WI38 (cell line): ENCODE results near the gene NACAD.

Experiments used
- H3K4me3 ChIP-seq: 2 replicates; pipeline ENCODE4 v1.5.1; 2011; ENCODE audit warnings: low read depth, mild to moderate bottlenecking, control low read depth, low read length
- TF ChIP-seq, protein P1 (sequence below): IDR thresholded peaks from 2 replicates; pipeline ENCODE4 v1.5.1; 2012; ENCODE audit warnings: low read depth, mild to moderate bottlenecking, control low read depth, low read length

The NACAD gene

DNA sequence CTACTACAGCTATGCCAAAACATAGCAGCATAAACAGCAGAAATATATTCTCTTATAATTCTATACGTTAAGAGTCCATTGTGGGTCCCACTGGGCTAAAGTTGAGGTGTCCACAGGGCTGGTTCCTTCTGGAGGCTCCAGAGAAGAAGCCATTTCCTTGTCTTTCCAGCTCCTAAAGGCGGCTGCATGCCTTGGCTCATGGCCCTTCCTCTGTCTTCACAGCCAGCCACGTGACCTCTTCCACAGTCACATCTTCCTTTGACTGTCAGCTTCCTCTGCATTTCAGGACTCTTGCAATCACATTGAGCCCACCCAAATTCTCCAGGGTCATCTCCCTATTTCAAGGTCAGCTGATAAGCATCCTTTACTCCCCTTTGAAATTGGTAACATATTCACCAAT is 17.2 kb downstream of the NACAD start:
- no peak overlapping the region for H3K4me3 ChIP-seq
- TF ChIP-seq, protein P1, sequence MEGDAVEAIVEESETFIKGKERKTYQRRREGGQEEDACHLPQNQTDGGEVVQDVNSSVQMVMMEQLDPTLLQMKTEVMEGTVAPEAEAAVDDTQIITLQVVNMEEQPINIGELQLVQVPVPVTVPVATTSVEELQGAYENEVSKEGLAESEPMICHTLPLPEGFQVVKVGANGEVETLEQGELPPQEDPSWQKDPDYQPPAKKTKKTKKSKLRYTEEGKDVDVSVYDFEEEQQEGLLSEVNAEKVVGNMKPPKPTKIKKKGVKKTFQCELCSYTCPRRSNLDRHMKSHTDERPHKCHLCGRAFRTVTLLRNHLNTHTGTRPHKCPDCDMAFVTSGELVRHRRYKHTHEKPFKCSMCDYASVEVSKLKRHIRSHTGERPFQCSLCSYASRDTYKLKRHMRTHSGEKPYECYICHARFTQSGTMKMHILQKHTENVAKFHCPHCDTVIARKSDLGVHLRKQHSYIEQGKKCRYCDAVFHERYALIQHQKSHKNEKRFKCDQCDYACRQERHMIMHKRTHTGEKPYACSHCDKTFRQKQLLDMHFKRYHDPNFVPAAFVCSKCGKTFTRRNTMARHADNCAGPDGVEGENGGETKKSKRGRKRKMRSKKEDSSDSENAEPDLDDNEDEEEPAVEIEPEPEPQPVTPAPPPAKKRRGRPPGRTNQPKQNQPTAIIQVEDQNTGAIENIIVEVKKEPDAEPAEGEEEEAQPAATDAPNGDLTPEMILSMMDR, result no peak

DNA sequence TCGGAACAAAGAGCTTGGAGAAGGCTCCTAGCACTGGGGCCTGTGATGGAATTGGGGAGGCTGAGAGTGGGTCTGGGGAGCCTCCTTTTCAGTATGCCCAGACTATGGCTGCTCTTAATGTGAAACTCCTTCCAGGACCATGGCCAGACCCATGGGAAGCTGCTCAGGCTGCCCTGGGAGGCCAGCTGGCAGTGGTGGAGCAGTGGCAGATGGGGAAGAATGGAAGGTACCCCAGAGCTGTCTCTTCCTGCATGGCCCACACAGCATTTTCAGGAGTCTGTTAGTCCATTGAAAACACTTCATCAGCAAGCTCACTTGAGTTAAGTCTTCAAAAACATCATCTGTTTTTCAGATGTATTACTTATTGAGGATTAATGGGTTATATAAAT is 18.5 kb downstream of the NACAD start:
- TF ChIP-seq, protein P1, result no peak
- H3K4me3 ChIP-seq, result no peak overlapping the region

DNA sequence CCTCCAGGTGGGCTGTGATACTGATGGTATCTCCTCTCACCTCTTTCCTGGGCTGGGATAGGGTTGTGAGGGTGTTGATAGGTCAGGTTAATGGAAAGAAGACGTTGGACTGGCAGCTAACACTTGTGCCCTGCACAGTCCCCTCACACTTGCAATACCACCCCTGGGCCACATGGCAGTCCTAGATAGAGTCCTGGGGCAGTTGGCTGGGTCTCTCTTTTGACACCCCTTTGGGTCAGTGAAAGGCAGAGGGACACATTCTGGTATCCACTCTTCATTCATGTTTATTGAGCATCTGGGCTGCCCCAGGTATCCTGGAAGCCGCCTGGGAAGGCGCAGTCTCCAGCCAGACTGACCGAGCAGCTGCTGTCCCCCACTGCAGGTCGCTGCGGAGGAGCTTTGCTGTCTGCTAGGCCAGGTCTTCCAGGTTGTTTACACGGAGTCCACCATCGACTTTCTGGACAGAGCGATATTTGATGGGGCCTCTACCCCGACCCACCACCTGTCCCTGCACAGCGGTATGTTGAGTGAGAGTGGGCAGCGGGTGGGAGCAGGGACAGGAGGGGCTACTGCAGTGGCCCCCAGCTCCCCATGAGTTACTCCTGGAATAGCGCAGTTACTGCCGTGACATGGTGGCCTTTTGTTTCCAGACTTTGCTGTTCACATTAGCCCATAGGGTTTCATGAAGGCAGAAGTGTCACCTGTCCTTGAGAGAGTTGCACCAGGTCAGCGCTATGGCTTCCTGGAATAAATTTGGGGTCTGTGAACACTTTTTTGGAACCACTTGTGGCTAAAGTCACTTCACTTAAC is 19.1 kb downstream of the NACAD start:
- no peak overlapping the region for H3K4me3 ChIP-seq

DNA sequence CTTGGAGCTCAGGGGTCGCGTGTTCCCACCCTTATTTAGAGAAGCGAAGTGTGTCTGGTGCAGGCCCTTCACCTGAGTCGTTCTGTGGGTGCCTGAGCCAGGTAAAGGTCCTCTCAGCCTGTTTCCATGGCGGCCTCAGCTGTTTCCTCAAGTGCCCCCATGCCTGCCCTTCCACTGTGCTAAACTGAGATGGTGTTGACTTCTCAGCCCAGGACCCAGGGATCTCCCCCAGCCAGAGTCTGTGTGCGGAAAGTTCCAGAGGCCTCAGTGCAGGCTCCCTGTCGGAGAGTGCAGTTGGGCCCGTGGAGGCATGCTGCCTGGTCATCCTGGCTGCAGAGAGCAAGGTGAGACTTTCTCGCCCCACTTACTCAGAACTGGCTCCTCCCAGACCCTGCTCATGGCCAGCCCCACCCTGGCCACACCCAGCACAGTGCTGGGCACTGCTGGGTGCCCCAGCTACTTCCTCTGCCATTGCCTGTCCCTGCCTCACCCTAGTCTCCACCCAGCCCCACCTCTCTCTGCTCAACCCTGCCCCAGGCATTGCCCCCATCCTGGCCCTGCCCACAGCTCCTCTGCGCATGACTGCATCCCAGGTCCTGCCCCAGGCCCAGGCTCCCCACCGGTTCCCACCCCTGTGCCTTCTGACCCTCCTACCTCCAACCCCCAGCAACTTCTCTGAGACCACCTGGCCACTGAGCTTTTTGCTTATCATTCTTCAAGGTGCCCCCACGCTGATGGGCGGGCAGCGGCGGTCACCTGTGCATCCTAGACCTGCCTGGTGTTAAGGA is 20.3 kb downstream of the NACAD start:
- TF ChIP-seq, protein P1, result no peak

More for the DNA sequence above, 19.1 kb downstream of the NACAD start:
- TF ChIP-seq, protein P1, result no peak

DNA sequence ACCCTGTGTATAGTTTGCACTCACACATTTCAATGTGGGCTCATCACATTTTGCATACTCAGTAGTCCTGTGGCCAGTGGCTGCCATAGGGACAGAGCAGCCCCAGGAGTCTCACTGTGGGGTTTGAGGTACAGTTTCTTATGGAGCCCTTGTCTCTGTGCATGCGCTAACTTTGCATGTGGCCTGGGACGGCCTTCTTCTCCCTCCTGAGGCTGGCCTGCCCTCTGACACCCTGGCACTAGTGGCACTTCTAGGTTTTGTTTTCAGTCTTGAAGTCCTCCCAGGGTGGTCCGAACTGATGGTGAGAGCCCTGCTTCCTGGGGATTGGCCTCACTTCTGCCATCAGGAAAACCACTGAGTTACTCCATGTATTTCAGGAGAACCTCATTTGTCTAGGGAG is 21.2 kb downstream of the NACAD start:
- no peak overlapping the region for H3K4me3 ChIP-seq
- TF ChIP-seq, protein P1, result no peak

More for the DNA sequence above, 20.3 kb downstream of the NACAD start:
- no peak overlapping the region for H3K4me3 ChIP-seq

DNA sequence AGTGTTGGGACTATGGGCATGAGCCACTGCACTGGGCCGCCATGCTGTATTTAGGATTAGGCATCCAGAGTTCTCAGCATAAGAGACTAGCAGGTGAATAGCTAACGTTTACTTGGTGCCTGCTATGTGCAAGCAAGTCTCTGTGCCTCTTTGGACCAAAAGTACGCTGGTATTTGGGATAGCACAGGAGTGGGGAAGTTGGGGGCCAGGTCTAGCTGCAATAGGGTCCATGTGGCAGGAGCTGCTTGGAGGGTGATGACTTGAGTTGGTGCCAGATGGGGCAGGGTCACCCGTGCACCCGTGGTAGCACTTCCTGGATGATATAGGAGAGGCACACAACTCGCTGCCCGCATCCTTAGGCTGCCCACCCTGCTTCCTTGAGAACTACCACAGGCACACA is 22.4 kb downstream of the NACAD start:
- TF ChIP-seq, protein P1, result no peak
- H3K4me3 ChIP-seq, result no peak overlapping the region
